ENCODE data around the gene INCA1. TPM values are rescaled to one million over a fixed set of nuclear protein-coding genes. Genes with fewer than 3 reads are reported as not detected.

Gene INCA1
- total RNA-seq, 1 donor = not detected

GRCh38 chr17:4938688-4939545 is 58.4 kb downstream of the INCA1 start:
- DNase-seq (ENCODE audit: low read depth in 2 of 3, low spot score in 2 of 3) = no peak

Small RNA genes lying within 50 kb of the gene (small RNA-seq; reads per million reads assigned to genes)
- gene MIR6864 = not detected
- gene MIR6865 = not detected

Other genes with a start within 250 kb of the INCA1 start
- gene TM4SF5, start 225.6 kb downstream of the INCA1 start, total RNA-seq = not detected
- gene VMO1, start 211.2 kb downstream of the INCA1 start, total RNA-seq = not detected
- not detected for gene GLTPD2, start 208.6 kb downstream of the INCA1 start, total RNA-seq
- 116 TPM for gene PSMB6, start 201.4 kb downstream of the INCA1 start, total RNA-seq
- gene PLD2, start 190.4 kb downstream of the INCA1 start, total RNA-seq = 5.9 TPM
- gene MINK1, start 164.2 kb downstream of the INCA1 start, total RNA-seq = 21.0 TPM
- gene C17orf107, start 98.0 kb downstream of the INCA1 start, total RNA-seq = 18.3 TPM
- gene CHRNE, start 94.4 kb downstream of the INCA1 start, total RNA-seq = 5.4 TPM
- gene GP1BA, start 65.2 kb downstream of the INCA1 start, total RNA-seq = 2.2 TPM
- gene SLC25A11, start 57.5 kb downstream of the INCA1 start, total RNA-seq = 78.6 TPM
- 27.5 TPM for gene RNF167, start 57.3 kb downstream of the INCA1 start, total RNA-seq
- 429 TPM for gene PFN1, start 49.0 kb downstream of the INCA1 start, total RNA-seq
- 2.4 TPM for gene ENO3, start 46.4 kb downstream of the INCA1 start, total RNA-seq
- 31.2 TPM for gene SPAG7, start 29.7 kb downstream of the INCA1 start, total RNA-seq
- 6.2 TPM for gene CAMTA2, start 9.8 kb downstream of the INCA1 start, total RNA-seq
- gene KIF1C, start 428 bp upstream of the INCA1 start, total RNA-seq = 1.1 TPM
- not detected for gene SLC52A1, start 37.9 kb upstream of the INCA1 start, total RNA-seq
- gene ZFP3, start 80.9 kb upstream of the INCA1 start, total RNA-seq = 1.3 TPM
- gene ZNF232, start 114.4 kb upstream of the INCA1 start, total RNA-seq = 4.8 TPM
- 2.2 TPM for gene USP6, start 118.5 kb upstream of the INCA1 start, total RNA-seq
- 17.5 TPM for gene ZNF594, start 194.3 kb upstream of the INCA1 start, total RNA-seq
- 0.54 TPM for gene SCIMP, start 237.3 kb upstream of the INCA1 start, total RNA-seq

Data from hematopoietic multipotent progenitor cell (in vitro differentiated cells).